PC-3 (cell line): Measurements from ENCODE around the gene MIDN. TPM values are rescaled to one million over a fixed set of nuclear protein-coding genes. Genes with fewer than 3 reads are reported as not detected.

Source experiments
- ATAC-seq: fragments of 200-7000 bp; cut with Tn5 transposase; 2 replicates; pipeline ENCODE4 v1.9.1; 2020; ENCODE audit warnings: mild to moderate bottlenecking, moderate library complexity
- BruUV-seq: library from RNA; stranded (reverse); fragments of 400-500 nt; replicated peaks from 2 replicates; lab custom pipeline; 2021; lab: Mats Ljungman, UMichigan
- CTCF ChIA-PET: fragments of 300-600 bp; sonication (Branson Sonifier 250); formaldehyde crosslinking; loops from one replicate; lab custom pipeline; 2022; ENCODE audit warnings: antibody characterized with exemption; lab: Charles Lee
- POLR2A ChIA-PET: fragments of 300-600 bp; sonication (Branson Sonifier 250); formaldehyde crosslinking; loops from one replicate; lab custom pipeline; 2022; ENCODE audit warnings: antibody characterized with exemption; ENCODE audit not compliant: unreplicated experiment; lab: Charles Lee
- DNase-seq: peaks from one replicate; pipeline ENCODE4 v3.0.0-alpha.2; 2015
- H2AFZ ChIP-seq: fragments of 300-600 bp; sonication (generic); 2 replicates; pipeline ENCODE4 v1.6.0; 2016; ENCODE audit warnings: antibody characterized with exemption, low read length
- H3F3A ChIP-seq: fragments of 300-600 bp; sonication (generic); one replicate; pipeline ENCODE4 v1.6.0; 2017; ENCODE audit warnings: antibody characterized with exemption, low read length, control low read depth, mild to moderate bottlenecking; ENCODE audit not compliant: unreplicated experiment
- H3K27ac ChIP-seq: fragments of 300-600 bp; sonication (generic); 2 replicates; pipeline ENCODE4 v1.5.1; 2016; ENCODE audit warnings: mild to moderate bottlenecking, low read length
- H3K27me3 ChIP-seq: fragments of 300-600 bp; sonication (generic); 2 replicates; pipeline ENCODE4 v1.6.1; 2016; ENCODE audit warnings: low read length, mixed read lengths
- H3K36me3 ChIP-seq: fragments of 300-600 bp; sonication (generic); 2 replicates; pipeline ENCODE4 v1.6.1; 2016; ENCODE audit warnings: low read depth, mixed run types, low read length, mixed read lengths
- H3K4me1 ChIP-seq: fragments of 300-600 bp; sonication (generic); 2 replicates; pipeline ENCODE4 v1.5.1; 2016; ENCODE audit warnings: low read length; ENCODE audit not compliant: insufficient read depth
- H3K4me2 ChIP-seq: fragments of 300-600 bp; sonication (generic); 2 replicates; pipeline ENCODE4 v1.6.0; 2016; ENCODE audit warnings: low read length
- H3K4me3 ChIP-seq: fragments of 300-600 bp; sonication (generic); 2 replicates; pipeline ENCODE4 v1.5.1; 2016; ENCODE audit warnings: mild to moderate bottlenecking, low read length, mixed read lengths
- H3K79me2 ChIP-seq: fragments of 300-600 bp; sonication (generic); 2 replicates; pipeline ENCODE4 v1.6.1; 2017; ENCODE audit warnings: low read length, mixed read lengths
- H3K9ac ChIP-seq: fragments of 300-600 bp; sonication (generic); 2 replicates; pipeline ENCODE4 v1.6.0; 2016; ENCODE audit warnings: mild to moderate bottlenecking, low read length
- H3K9me2 ChIP-seq: fragments of 300-600 bp; sonication (generic); replicated peaks from 2 replicates; pipeline ENCODE4 v1.6.1; 2016; ENCODE audit warnings: mixed run types, low read length, mixed read lengths
- H3K9me3 ChIP-seq: fragments of 300-600 bp; sonication (generic); 2 replicates; pipeline ENCODE4 v1.6.1; 2016; ENCODE audit warnings: low read length, mixed read lengths
- H4K20me1 ChIP-seq: fragments of 300-600 bp; sonication (generic); 2 replicates; pipeline ENCODE4 v1.6.1; 2016; ENCODE audit warnings: low read length, mixed read lengths
- EZH2 ChIP-seq: fragments of 300-600 bp; sonication (generic); IDR thresholded peaks from one replicate; pipeline ENCODE4 v1.6.1; 2017; ENCODE audit warnings: antibody characterized with exemption, mild to moderate bottlenecking, low read length; ENCODE audit not compliant: unreplicated experiment
- EZH2phosphoT487 ChIP-seq: fragments of 300-600 bp; sonication (generic); IDR thresholded peaks from 2 replicates; pipeline ENCODE4 v1.6.1; 2018; ENCODE audit warnings: mild to moderate bottlenecking, antibody characterized with exemption, low read length, borderline replicate concordance
- intact Hi-C: fragments of 100-400 bp; cut with micrococcal nuclease; formaldehyde crosslinking; loops from 2 replicates; pipeline ENCODE4 v1.9.0; 2023
- total RNA-seq: library from RNA; depleted of rRNA; stranded (reverse); fragments of >200 nt; gene quantifications from 2 replicates; pipeline ENCODE4 v1.2.3, GENCODE V29; 2014
- TF ChIP-seq, protein P1 (sequence below): fragments of 300-600 bp; sonication (generic); conservative IDR thresholded peaks from 2 replicates; pipeline ENCODE4 v1.5.1; 2017; ENCODE audit warnings: antibody characterized with exemption, low read depth, mild to moderate bottlenecking, low read length

Gene MIDN
- total RNA-seq, 1 experiment from 2014 or later = 17.3 TPM

DNA sequence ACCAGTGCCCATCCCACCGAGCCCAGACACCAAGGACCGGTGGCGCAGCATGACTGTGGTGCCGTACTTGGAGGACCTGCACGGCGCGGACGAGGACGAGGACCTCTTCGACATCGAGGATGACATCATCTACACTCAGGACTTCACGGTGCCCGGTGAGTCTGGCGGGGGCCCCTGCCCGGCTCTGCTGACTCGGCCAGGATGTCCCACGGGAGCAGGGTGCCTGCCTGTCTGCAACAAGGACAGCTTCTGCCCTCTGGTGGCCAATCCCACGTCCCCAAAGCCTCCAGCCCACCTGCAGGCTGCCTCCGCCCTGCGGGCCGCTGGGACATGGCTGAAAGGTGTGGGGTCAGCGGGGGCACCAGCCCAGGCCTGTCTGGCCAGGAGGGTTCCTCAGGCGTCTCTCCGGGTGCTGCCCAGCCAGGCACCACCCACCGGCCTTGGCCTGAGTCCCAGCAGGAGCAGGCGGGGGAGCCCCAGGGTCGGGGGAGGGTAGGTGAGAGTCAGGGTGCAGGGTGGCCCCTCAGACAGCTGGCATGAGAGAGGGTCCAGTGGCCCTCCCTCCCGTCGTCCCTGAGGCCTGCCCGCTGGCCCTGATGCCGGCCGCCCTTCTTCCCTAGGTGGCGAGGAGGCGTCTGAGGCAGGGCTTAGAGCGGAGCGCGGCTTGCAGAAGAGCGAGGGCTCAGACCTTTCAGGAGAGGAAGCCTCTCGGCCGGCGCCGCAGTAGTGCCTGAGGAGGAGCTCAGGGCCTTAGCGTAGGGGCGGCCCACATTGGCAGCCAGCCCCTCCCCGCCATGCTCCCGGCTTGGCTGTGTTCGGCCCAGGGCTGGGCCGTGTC is 25.1 kb upstream of the MIDN start:
- no peaks in the 10 kb centered on the region for H3F3A ChIP-seq
- peaks cover 9% of the 10 kb centered on the region for H3K79me2 ChIP-seq
- no peaks in the 10 kb centered on the region for H3K4me1 ChIP-seq
- TF ChIP-seq, protein P1, sequence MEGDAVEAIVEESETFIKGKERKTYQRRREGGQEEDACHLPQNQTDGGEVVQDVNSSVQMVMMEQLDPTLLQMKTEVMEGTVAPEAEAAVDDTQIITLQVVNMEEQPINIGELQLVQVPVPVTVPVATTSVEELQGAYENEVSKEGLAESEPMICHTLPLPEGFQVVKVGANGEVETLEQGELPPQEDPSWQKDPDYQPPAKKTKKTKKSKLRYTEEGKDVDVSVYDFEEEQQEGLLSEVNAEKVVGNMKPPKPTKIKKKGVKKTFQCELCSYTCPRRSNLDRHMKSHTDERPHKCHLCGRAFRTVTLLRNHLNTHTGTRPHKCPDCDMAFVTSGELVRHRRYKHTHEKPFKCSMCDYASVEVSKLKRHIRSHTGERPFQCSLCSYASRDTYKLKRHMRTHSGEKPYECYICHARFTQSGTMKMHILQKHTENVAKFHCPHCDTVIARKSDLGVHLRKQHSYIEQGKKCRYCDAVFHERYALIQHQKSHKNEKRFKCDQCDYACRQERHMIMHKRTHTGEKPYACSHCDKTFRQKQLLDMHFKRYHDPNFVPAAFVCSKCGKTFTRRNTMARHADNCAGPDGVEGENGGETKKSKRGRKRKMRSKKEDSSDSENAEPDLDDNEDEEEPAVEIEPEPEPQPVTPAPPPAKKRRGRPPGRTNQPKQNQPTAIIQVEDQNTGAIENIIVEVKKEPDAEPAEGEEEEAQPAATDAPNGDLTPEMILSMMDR = peak; percentile 69
- TF ChIP-seq EZH2phosphoT487 = no peak
- no peak for TF ChIP-seq EZH2
- H4K20me1 ChIP-seq = 0 out of 2 replicates have a peak, but pooled peaks cover 2% of the 10 kb centered on the region
- no peaks in the 10 kb centered on the region for H3K27me3 ChIP-seq
- H3K9me3 ChIP-seq = no peaks in the 10 kb centered on the region
- no peak overlapping the region for H2AFZ ChIP-seq
- H3K4me3 ChIP-seq = no peak overlapping the region
- ATAC-seq = peak; percentile 60
- intact Hi-C loops = no loop called here
- no TSS peak for BruUV-seq
- DNase-seq = peak; percentile 41
- H3K9ac ChIP-seq = no peak overlapping the region
- no peak overlapping the region for H3K4me2 ChIP-seq
- H3K27ac ChIP-seq = no peak overlapping the region
- ChIA-PET CTCF (no interaction called here), POLR2A (no interaction called here)
- no peaks in the 10 kb centered on the region for H3K9me2 ChIP-seq
- H3K36me3 ChIP-seq = no peaks in the 10 kb centered on the region

DNA sequence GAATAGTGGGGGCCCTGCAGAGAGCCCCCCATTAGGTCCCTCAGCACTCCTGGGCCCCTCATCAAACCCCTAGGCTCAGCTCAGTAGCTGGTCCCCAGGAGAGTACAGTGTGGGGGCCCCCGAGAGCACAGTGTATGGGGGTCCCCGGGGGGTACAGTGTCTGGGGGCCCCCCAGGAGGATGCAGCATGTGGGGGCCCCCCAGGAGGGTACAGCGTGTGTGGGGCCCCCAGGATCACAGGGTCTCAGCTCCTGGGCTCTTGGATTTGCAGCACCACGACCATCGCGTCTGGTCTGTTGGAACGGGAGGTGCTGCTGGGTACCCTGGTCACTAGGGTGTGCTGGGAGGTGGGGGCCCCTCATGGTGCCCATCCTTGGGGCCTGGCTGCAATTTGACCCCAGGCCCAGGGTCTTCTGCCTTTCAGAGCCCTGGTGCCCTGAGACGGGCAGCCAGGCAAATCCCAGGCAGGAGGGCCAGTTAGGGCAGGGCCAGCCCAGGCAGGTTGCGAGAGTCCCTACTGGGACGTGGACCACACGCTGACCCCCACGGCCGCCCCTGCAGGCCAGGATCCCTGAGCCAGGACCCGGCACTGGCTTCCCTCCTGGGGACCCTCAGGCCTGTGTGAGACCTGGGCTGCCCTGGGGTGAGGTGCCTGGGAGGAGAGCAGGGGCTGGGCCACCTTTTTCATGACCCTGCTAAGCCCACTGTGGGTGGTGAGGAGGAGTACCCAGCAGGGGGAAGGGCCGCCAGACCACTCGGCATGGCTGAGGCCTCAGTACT is 24.1 kb upstream of the MIDN start:
- Histone ChIP-seq H2AFZ (no peak overlapping the region), H3K9me2 (no peaks in the 10 kb centered on the region), H3K4me2 (no peak overlapping the region), H4K20me1 (no peaks in the 10 kb centered on the region), H3K9ac (no peak overlapping the region), H3F3A (no peaks in the 10 kb centered on the region), H3K79me2 (no peaks in the 10 kb centered on the region), H3K9me3 (no peaks in the 10 kb centered on the region), H3K4me3 (no peak overlapping the region), H3K27me3 (no peaks in the 10 kb centered on the region), H3K27ac (no peak overlapping the region), H3K4me1 (no peaks in the 10 kb centered on the region), H3K36me3 (no peaks in the 10 kb centered on the region)
- no peak for DNase-seq
- intact Hi-C loops = no loop called here
- CTCF ChIA-PET = no interaction called here
- ATAC-seq = no peak
- POLR2A ChIA-PET = no interaction called here
- TF ChIP-seq, protein P1 = no peak
- TF ChIP-seq EZH2 (no peak), EZH2phosphoT487 (no peak)
- BruUV-seq = no TSS peak
